Measurements from ENCODE around the gene LHX3.

The LHX3 gene

GRCh38 chr9:136226680-136227407 is 21.9 kb upstream of the LHX3 start:
- no peak for DNase-seq (ENCODE audit: low spot score)

- peak; percentile 39 for DNase-seq (ENCODE audit: low spot score)
Observed at GRCh38 chr9:136225748-136226679, 21.1 kb upstream of the LHX3 start.

- DNase-seq (ENCODE audit: low spot score), result no peak
Observed at GRCh38 chr9:136225366-136225747, 20.4 kb upstream of the LHX3 start.

GRCh38 chr9:136223871-136224640 is 19.1 kb upstream of the LHX3 start:
- no peak for DNase-seq (ENCODE audit: low spot score)

- DNase-seq (ENCODE audit: low spot score), result no peak
Observed at GRCh38 chr9:136222906-136223285, 18.0 kb upstream of the LHX3 start.

GRCh38 chr9:136222166-136222905 is 17.4 kb upstream of the LHX3 start:
- no peak for DNase-seq (ENCODE audit: low spot score)

- DNase-seq (ENCODE audit: low spot score), result peak; percentile 42
Observed at GRCh38 chr9:136220017-136220729, 15.2 kb upstream of the LHX3 start.

- DNase-seq (ENCODE audit: low spot score), result no peak
Observed at GRCh38 chr9:136219276-136219675, 14.3 kb upstream of the LHX3 start.

GRCh38 chr9:136218673-136219072 is 13.7 kb upstream of the LHX3 start:
- DNase-seq (ENCODE audit: low spot score), result no peak

GRCh38 chr9:136218271-136218670 is 13.3 kb upstream of the LHX3 start:
- no peak for DNase-seq (ENCODE audit: low spot score)

- no peak for DNase-seq (ENCODE audit: low spot score)
Observed at GRCh38 chr9:136216541-136217244, 11.8 kb upstream of the LHX3 start.

GRCh38 chr9:136213733-136214132 is 8.8 kb upstream of the LHX3 start:
- no peak for DNase-seq (ENCODE audit: low spot score)

GRCh38 chr9:136212345-136212950 is 7.5 kb upstream of the LHX3 start:
- no peak for DNase-seq (ENCODE audit: low spot score)

- DNase-seq (ENCODE audit: low spot score), result no peak
Observed at GRCh38 chr9:136211441-136212344, 6.8 kb upstream of the LHX3 start.

- DNase-seq (ENCODE audit: low spot score), result no peak
Observed at GRCh38 chr9:136211006-136211405, 6.1 kb upstream of the LHX3 start.

- no peak for DNase-seq (ENCODE audit: low spot score)
Observed at GRCh38 chr9:136210276-136210675, 5.3 kb upstream of the LHX3 start.

- DNase-seq (ENCODE audit: low spot score), result no peak
Observed at GRCh38 chr9:136209786-136210185, 4.9 kb upstream of the LHX3 start.

- DNase-seq (ENCODE audit: low spot score), result no peak
Observed at GRCh38 chr9:136209232-136209631, 4.3 kb upstream of the LHX3 start.

- DNase-seq (ENCODE audit: low spot score), result no peak
Observed at GRCh38 chr9:136208675-136209074, 3.7 kb upstream of the LHX3 start.

Data from SW480 (cell line).